Activated CD8-positive, alpha-beta memory T cell treated with anti-CD3 and anti-CD28 coated beads for 48 hours (primary cell): ENCODE results near the gene YTHDF1.

Experiments used
- DNase-seq, 3 experiments: peaks; one replicate each; pipeline ENCODE4 v3.0.0-alpha.2; 2020; ENCODE audit warnings: low read depth in 2 of 3, low spot score in 2 of 3

The YTHDF1 gene

DNA sequence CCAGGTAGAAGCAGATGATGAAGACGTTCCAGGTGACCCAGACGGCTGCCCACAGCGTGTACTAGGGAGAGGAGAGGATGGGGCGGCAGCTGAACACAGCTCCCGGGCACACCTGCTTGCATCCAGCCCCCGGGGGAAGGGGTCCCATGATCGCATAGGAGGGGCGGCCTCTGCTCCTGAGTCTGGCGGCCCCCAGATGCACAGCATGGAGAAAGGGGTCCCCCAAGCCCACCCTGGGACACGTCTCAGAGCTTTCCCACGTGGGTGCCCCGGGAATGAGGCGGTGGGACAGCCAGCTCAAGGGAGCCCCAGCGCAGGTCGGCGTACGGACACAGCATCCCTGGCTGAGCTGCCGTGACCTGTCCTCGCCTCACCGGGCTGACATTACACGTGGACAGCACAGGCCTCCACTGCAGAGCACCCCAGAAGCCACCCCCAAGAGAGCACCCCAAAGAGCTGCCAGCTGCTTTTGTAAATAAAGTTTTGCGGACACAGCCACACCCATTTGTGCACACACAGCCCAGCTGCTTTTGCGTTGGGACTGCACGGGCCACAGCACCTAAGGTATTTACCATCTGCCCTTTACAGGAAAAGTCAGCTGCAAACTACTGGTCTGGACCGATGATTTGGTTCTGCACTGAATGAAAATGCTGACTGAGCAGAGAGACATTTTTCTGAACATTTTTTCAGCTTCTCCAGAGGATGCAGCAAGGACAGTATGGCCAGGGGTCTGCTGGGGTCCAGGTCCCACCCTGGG lies 33.1 kb upstream of the YTHDF1 start:
- DNase-seq: no peak

DNA sequence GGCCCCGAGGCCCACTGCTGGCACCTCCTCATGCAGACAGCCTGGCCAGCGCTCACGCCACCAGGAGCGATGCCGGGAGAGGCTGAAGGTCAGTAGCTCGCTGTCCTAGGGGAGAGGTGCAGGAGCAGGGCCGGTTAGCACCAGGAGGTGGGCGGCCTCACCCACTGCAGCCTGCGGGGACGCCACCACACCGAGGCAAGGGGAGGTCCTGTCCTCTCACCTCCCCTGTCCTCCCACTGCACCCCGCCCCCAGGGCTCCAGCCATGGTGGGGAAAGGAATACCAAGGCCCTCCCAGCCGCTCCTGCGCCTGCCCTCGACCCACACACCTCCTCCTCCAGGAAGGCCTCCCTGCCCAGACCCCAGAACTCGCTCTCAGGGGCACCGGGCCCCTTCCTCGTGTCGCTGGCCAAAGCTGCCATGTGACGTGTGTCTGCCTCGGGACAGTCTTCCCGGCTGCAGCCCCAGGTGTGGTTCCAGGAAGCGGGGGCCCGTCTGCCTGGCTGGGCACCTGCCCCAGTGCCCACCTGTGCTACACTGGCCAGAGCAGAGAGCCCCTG lies 31.8 kb upstream of the YTHDF1 start:
- no peak for DNase-seq

- no peak for DNase-seq
Observed at GRCh38 chr20:63246490-63247288, 30.8 kb upstream of the YTHDF1 start.

GRCh38 chr20:63244468-63244867 lies 28.5 kb upstream of the YTHDF1 start:
- no peak for DNase-seq

DNA sequence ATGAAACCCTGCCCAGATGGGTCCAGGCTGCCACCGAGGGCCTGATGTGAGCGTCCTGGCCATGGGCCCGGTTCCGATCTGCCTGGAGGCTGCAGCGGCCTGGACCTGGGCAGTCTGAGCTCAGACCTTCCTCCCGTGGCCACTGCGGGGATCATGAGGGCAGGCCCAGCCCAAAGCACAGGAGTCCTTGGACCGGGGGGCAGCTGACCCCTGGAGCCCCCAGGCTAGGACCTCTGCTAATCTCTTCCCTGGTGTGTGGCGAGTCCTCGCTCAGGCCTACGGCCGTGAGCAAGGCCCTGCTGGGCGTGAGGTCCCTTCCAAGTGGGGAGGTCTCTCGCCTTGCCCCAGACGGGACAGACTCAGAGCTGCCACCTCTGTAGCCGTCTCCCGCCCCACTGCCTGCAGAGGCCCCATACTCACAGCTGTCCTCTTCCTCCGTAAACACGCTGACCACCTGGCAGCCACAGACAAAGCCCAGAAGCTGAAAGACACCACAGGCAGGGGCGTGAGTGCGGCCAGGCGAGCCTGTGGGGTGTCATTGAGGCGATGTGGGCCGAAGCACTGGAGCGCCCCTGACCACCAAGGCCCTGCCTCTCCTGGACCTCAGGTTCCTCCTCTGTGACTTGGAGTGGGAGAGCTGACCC lies 27.8 kb upstream of the YTHDF1 start:
- no peak for DNase-seq

- no peak for DNase-seq
Observed at GRCh38 chr20:63242736-63243135, 26.8 kb upstream of the YTHDF1 start.

GRCh38 chr20:63241272-63241671 lies 25.3 kb upstream of the YTHDF1 start:
- DNase-seq: no peak

DNA sequence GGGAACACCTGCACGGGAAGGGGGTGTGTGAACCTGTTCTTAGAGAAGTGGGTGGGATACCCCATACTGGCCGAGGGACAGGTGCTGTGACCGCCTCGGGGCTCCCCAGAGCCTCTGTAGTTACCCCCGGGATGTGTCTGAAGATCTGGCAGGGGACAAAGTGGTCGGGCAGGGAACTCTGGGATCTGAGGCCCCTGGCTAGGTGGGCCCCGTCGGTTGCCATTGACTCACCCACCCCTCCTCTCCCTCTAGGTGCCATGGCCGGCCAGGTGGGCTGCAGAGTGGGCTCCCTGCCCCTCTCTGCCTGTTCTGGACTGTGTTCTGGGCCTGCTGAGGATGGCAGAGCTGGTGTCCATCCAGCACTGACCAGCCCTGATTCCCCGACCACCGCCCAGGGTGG lies 24.1 kb upstream of the YTHDF1 start:
- no peak for DNase-seq

DNA sequence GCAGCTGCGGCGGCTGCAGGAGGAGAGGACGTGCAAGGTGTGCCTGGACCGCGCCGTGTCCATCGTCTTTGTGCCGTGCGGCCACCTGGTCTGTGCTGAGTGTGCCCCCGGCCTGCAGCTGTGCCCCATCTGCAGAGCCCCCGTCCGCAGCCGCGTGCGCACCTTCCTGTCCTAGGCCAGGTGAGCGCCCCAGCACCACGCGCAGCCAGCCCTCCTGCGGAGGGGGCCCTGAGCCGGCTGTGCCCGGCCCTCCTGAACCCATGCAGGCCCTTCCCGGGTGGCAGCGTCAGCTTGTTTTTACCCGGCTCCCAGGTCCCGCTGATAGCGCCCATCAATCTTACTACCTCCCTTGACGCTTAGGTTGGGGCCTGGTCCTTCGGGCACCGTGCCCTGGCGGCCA lies 23.5 kb upstream of the YTHDF1 start:
- no peak for DNase-seq

GRCh38 chr20:63238514-63239125 lies 22.7 kb upstream of the YTHDF1 start:
- DNase-seq: no peak

- no peak for DNase-seq
Observed at GRCh38 chr20:63238031-63238430, 22.1 kb upstream of the YTHDF1 start.

DNA sequence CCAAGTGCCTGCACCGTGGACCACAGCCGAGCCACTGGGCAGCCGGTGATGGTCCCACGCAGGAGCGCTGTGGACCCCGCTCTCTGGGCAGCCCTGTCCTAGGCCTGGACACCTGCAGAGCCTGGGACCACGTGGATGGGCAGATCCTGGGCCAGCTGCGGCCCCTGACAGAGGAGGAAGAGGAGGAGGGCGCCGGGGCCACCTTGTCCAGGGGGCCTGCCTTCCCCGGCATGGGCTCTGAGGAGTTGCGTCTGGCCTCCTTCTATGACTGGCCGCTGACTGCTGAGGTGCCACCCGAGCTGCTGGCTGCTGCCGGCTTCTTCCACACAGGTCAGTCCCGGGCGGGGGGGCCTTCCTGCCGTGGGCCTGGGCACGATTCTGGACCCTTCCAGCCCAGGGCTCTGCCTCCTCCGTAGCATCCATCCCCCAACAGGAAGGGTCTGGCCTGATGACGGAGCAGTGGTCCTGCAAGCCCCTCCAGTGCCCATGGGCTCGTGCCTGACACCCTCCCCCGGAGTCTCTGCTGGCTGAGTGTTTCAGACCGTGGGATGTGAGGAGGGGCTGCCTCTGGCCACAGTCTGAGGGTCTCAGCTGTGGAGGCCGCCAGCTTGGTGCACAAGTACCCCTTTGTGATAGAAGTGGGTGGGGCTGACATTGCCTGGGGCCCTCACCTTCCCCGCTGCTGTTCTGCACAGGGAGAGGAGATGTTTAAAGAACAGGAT lies 20.3 kb upstream of the YTHDF1 start:
- no peak for DNase-seq

DNA sequence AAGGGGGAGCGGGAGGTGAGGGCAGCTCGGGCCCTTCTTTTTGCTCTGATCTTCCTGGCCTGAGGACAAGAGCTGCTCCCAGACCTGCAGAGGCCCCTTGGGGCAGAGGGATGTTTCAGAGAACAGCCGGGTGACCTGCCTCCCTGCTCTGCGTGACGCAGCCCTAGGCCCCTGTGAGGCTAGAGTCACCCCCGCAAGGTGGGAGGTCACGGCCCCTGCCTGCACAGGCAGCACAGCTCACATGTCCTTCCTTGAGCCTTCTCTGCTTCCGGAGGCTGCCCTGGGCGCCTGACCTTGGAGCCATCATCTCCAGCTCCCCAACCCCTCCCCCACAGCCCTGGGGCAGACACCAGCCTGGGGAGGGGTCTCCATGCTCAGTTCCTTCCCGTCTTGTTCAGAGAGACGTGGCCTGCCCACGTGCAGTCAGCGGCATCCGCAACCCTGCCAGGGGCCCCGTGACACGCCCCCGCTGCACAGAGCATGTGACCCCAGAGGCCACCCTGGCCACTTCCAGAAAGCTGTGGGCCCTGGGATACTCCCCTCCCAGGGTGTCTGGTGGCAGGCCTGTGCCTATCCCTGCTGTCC lies 19.6 kb upstream of the YTHDF1 start, which contains the start of gene BIRC7:
TSS of gene BIRC7 (plus strand) at position 507 of the 585 bp plus-strand sequence. CDS start 192 bp downstream, outside the sequence.
- no peak for DNase-seq

GRCh38 chr20:63234693-63235398 lies 18.9 kb upstream of the YTHDF1 start:
- no peak for DNase-seq

GRCh38 chr20:63233924-63234323 lies 18.0 kb upstream of the YTHDF1 start:
- DNase-seq: no peak

- DNase-seq: no peak
Observed at GRCh38 chr20:63233061-63233344, 17.1 kb upstream of the YTHDF1 start.

GRCh38 chr20:63232235-63233060 lies 16.5 kb upstream of the YTHDF1 start:
- DNase-seq: no peak

DNA sequence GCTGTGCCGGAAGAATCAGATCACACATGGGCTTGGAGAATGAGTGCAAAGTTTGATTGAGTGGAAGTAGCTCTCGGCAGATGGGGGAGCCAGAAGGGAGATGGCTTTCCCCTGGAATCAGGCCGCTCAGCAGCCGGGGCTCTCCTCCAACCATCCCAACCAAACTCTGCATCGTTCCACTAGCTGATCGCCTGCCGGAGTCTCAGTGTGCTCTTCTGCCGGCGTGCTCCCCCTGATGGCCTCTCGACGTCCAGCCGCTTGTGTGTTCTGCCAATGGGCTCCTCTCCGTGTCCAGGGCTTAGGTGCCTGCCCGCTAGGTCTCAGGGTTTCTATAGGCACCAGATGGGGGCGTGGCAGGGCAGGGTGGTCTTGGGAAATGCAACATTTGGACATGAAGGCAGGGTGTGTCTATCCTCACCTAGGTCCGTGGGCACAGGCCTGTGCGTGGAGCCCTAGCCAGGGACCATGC lies 14.9 kb upstream of the YTHDF1 start:
- no peak for DNase-seq

GRCh38 chr20:63228806-63229205 lies 12.9 kb upstream of the YTHDF1 start:
- no peak for DNase-seq
